ENCODE data around the gene VPS45.

The VPS45 gene

GRCh38 chr1:150073516-150073915 is 5.9 kb downstream of the VPS45 start:
- no peak for DNase-seq (ENCODE audit: low spot score)

DNA sequence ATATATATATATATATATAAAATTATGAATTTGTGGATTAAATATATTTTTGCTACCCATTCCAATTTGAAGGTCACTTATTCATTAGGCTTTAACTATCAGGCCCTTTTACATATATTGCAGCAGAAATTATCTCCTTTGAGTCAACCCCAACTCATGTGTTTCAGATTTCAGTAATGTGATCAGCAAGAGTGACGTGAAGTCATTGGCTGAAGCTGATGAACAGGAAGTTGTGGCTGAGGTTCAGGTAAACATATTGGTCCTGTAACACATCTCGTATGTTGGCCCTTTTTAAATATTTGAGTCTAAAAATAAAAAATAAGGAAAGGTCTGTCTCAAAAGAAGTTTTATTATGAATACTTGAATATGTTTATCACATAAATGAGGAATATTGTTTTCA is 8.5 kb downstream of the VPS45 start:
- DNase-seq (ENCODE audit: low spot score) = peak; percentile 48

- DNase-seq (ENCODE audit: low spot score) = no peak
These were observed 9.4 kb downstream of the VPS45 start for GRCh38 chr1:150076985-150077384.

GRCh38 chr1:150080784-150081183 is 13.2 kb downstream of the VPS45 start:
- DNase-seq (ENCODE audit: low spot score) = no peak

GRCh38 chr1:150082494-150082893 is 14.9 kb downstream of the VPS45 start:
- no peak for DNase-seq (ENCODE audit: low spot score)

DNA sequence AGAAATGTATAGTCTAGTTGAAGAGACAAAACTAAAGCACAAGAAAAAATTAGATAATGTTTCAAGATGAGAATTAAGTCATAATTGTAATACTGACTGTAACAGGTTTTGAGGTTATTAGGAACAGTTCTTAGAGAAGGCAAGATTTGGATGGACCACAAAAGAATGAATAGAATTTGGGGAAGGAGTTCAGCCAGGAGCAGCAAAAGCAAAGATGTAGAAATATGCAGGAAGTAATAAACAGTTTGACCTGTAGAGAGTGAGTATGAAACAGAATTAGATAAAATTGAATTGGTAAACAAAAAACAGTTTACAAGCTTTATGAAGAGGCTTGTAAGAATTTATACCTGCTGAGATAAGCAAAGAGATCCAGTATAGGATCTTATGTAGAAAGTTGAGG is 16.3 kb downstream of the VPS45 start:
- no peak for DNase-seq (ENCODE audit: low spot score)

DNA sequence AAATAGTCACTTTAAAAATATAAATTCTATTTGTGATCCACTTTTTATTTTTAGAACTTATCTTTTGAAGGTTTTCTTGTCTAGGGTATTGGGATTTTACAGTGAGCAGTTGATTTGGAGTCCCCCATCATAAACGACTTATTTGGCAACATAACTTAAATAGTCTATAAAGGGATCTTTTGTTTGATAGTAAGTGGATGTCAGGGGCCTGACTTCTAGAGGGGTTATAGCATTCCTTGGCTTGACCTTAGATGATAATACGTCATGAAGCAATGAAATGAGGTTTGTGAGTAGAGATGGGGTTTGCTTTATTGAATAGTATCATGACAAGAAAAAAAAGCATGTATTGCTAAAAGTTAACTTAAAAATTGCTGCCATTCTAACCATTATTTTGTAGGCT is 17.8 kb downstream of the VPS45 start:
- DNase-seq (ENCODE audit: low spot score) = no peak

- DNase-seq (ENCODE audit: low spot score) = no peak
These were observed 19.8 kb downstream of the VPS45 start for GRCh38 chr1:150087415-150087814.

DNA sequence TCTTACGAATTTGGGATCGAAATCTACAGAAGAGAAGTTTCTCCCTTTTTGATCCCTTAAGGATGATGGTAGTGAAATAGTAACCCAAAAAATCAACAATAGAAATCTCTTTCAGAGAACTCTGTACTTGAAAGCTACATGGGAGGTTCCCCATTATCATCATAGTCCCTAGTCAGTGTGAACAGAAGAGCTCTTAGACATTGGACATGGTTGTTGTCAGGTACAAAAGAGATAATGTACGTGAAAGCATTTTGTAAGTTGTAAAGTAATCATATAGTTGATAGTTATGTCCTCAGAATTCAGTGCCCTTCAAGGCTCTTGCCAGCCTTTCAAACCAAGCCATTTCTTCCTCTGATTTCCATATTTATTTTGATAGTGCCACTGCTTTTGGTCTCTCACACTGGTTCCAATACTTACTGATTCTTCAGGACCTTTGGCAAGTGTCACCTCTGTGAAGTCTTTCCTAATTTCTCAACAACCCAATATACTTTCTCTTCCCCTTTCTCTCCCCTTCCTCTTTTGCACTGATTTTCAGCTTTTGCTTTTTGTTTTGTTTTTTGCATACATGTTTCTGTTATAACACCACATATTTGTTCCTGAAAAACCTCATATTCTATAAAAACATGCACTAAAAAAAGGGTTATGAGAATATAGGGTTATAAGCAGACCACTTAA is 22.4 kb downstream of the VPS45 start:
- DNase-seq (ENCODE audit: low spot score) = no peak

DNA sequence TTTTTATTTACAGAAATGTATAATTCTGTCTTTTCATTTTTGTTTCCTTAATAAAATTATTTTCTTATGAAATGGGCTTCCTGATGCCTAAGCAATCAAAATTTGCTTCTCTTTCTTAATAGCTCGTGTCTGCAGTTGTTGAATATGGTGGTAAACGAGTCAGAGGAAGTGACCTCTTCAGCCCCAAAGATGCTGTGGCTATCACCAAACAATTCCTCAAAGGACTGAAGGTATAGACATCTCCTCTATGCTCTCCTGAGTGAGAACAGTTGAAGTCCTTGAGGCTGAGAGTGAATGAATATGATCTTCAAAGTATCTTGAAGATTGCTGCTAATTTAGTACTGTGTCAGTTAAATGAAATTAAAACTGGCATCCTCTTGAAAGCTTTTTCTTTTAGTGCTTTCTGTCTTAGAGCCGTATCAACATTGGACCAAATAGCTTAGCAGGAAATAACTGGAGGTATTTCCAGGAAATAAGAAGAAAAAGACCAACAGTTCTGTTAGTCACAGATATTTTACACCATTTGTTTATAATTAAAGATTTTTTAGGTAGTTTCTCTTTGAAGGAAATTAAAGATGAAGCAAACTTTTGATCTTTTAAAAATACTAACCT is 24.7 kb downstream of the VPS45 start:
- DNase-seq (ENCODE audit: low spot score) = peak; percentile 42

- no peak for DNase-seq (ENCODE audit: low spot score)
These were observed 26.2 kb downstream of the VPS45 start for GRCh38 chr1:150093805-150094204.

- DNase-seq (ENCODE audit: low spot score) = no peak
These were observed 27.2 kb downstream of the VPS45 start for GRCh38 chr1:150094734-150095265.

DNA sequence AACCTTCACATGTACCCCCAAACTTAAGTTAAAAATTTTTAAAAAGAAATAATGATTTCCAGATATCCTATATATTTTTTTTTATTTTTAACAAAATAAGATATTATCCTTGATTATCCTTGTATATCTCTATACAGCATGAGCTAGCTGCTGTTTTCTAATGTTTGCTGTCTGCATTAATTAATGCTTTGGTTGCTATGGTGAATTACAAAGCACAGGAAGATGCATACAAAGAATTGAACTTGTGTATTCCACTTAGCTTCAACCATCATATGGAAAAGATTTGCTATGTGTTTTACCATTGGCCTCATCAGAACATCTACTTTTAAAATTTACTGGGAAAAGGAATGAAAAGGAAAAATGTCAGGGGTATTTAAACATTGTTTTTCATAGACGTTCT is 35.4 kb downstream of the VPS45 start:
- peak; percentile 50 for DNase-seq (ENCODE audit: low spot score)

- peak; percentile 70 for DNase-seq (ENCODE audit: low spot score)
These were observed 38.8 kb downstream of the VPS45 start for GRCh38 chr1:150106341-150106740.

DNA sequence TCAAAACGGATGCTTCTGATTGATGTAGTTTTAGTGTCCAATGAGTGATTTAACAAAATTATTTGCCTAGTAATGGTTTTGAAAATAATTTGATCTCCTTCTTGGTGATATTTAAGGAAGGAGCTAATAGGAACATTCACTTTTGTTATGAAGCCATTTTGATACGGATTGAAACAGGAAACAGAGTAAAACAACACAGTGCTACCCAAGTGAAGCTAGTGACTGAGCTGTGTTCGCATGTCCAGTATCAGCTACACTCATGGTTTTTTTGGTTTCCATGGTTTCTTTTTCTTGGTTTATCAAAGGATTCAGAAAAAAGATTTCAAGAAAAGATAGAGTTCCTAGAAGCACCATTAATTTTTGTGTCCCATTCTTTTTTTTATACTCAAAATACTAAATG is 42.0 kb downstream of the VPS45 start:
- DNase-seq (ENCODE audit: low spot score) = peak; percentile 74

DNA sequence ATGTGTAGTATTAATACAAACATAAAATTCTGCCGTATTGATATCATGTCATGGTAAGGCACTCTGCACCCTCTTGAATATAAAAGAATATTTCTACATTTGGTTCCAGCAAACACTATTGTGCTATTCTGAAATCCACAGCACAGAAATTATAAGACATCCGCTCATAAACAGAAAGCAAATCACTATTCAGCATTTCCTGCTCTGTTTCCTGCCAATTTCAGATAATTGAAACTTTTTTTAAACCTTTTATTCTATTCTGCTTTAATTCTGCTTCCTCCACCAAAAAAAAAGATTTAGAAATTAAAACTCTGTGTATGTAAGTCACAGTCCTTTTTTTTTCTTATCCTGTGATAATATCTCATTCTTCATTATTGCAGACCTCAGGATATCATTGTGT is 42.5 kb downstream of the VPS45 start:
- DNase-seq (ENCODE audit: low spot score) = peak; percentile 52

DNA sequence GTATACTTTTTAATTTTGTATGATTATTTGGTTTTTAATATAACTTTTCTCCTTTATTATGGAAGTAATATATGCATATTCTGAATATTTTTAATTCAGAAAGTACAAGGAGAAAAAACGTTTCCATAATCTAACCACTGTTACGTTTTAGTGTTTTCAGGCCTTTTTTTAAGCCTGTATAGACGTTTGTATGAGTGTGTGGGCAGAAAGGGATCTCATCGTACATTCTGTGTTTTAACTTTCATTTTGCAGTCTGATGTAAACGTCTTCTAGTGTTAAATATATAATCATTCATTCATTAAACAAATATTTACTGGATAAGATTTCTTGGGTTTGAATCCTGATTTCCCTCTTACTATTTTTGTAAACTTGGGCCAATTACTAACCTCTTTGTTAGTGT is 44.1 kb downstream of the VPS45 start:
- no peak for DNase-seq (ENCODE audit: low spot score)

GRCh38 chr1:150115121-150115520 is 47.5 kb downstream of the VPS45 start:
- no peak for DNase-seq (ENCODE audit: low spot score)

- DNase-seq (ENCODE audit: low spot score) = peak; percentile 46
These were observed 51.1 kb downstream of the VPS45 start for GRCh38 chr1:150118716-150119115.

GRCh38 chr1:150121236-150121862 is 53.8 kb downstream of the VPS45 start:
- DNase-seq (ENCODE audit: low spot score) = peak; percentile 25

DNA sequence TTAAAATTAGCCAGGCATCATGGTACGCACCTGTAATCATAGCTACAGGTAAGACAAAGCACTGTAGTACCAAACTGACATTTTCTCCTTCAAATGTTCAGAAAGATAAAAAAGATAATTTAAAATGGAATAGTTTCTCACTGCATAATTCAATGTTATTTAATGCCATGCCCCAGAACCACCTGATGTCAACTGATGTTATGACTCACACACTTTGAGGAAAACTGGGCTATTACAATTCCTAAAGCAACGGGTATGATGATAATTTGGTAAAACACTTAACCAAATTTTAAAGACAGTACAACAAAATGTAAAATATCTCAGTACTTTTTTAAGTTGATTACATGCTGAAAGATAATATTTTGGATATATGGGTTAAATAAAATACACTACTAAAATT is 59.2 kb downstream of the VPS45 start:
- DNase-seq (ENCODE audit: low spot score) = no peak

GRCh38 chr1:150127464-150127863 is 59.9 kb downstream of the VPS45 start:
- DNase-seq (ENCODE audit: low spot score) = no peak

DNA sequence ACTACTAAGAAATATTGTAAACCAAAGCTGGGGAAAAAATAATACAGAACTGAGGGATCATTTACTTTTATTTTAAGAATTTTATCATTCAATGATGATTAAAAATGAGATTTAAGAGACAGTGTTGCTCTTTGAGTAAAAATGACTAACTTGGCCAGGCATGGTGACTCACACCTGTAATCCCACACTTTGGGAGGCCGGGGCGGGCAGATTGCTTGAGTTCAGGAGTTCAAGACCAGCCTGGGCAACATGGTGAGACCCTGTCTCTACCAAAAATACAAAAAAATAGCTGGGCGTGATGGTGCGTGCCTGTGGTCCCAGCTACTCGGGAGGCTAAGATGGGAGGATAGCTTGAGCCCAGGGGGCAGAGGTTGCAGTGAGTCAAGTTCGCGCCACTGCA is 60.3 kb downstream of the VPS45 start:
- DNase-seq (ENCODE audit: low spot score) = no peak

Data from CD4-positive, alpha-beta T cell treated with Interleukin-2 at 100 ng/mL for 4 hours (primary cell).